Measurements from ENCODE around the gene GNPTAB.

- TF ChIP-seq SP1 (IDR thresholded peaks at IDR 0.05) (no peak), BHLHE40 (IDR thresholded peaks at IDR 0.05; ENCODE audit: borderline replicate concordance) (no peak), NFRKB (IDR thresholded peaks at IDR 0.05) (no peak), ELF4 (IDR thresholded peaks at IDR 0.05) (no peak), L3MBTL2 (conservative IDR thresholded peaks at IDR 0.05) (no peak), TARDBP (IDR thresholded peaks at IDR 0.05) (no peak), FOXA1 (IDR thresholded peaks at IDR 0.05) (no peak), SUZ12 (IDR thresholded peaks at IDR 0.05) (no peak), FOXK2 (IDR thresholded peaks at IDR 0.05) (no peak), ZNF384 (IDR thresholded peaks at IDR 0.05) (no peak), FOXM1 (IDR thresholded peaks at IDR 0.05; ENCODE audit: borderline replicate concordance) (no peak)
Observed at GRCh38 chr12:101729842-101730241, 100.9 kb downstream of the GNPTAB start.
